ENCODE measurements around the gene ATG7.

Gene ATG7

GRCh38 chr3:11463591-11463990 is 191.4 kb downstream of the ATG7 start:
- TF ChIP-seq CTCF (IDR thresholded peaks at IDR 0.05; ENCODE audit: unreplicated experiment in 3 of 3) = no peak
- Mint-ChIP-seq H3K4me1 (peaks cover 65% of the 10 kb centered on the region), H3K36me3 (ENCODE audit: low read depth) (peaks cover 11% of the 10 kb centered on the region), H3K4me3 (no peak overlapping the region), H3K27ac (peak overlapping the region in 2 of 3 experiments; percentile 71 to 72), H3K9me3 (no peaks in the 10 kb centered on the region), H3K27me3 (ENCODE audit: low read depth) (no peaks in the 10 kb centered on the region)

GRCh38 chr3:11464356-11464755 is 192.2 kb downstream of the ATG7 start:
- peaks cover 57% of the 10 kb centered on the region for H3K4me1 Mint-ChIP-seq
- H3K4me3 Mint-ChIP-seq = no peak overlapping the region
- peaks cover 7% of the 10 kb centered on the region for H3K36me3 Mint-ChIP-seq (ENCODE audit: low read depth)
- no peaks in the 10 kb centered on the region for H3K9me3 Mint-ChIP-seq
- peak overlapping the region in 1 of 3 experiments; percentile 67 for H3K27ac Mint-ChIP-seq
- H3K27me3 Mint-ChIP-seq (ENCODE audit: low read depth) = no peaks in the 10 kb centered on the region
- TF ChIP-seq CTCF (IDR thresholded peaks at IDR 0.05; ENCODE audit: unreplicated experiment in 3 of 3) = no peak

DNA sequence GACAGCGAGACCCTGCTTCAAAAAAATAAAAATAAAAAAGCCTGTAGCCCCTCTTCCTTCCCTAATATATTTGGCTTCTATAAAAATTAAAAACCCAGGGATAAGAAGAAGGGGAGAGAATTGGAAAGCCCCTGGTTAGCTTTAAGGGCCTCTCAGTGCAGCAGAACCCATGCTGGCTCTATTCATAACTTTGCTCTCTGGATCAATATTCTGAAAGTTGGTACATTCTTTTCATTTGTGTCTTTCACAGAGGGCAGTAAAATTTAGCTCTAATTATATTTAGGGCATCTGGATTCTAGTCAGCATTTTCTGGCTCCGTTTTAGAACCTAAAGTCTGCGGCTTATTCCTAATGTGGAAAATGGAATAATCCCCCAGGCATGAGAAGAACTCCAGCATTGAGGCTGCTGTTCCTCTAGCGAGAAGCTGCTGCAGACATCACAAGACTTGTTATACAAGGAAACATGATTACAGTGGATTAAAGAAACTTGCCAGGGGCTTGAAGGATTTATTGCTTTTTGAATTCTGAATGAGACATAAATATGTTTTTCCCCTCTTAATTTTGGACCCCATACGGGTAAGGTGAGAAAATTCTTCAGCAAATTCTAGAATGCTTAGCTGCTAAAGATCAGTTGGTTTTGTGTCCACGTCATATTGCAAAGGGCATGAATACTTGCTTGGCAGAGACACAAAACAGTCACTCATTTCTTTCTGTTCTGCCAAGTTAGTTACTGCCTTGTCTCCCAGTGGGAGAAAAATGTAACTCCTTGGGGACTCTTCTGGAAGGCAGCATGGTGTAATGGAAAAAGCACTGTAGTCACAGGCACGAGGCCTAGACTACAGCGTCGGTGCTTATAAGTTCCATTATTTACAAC is 193.8 kb downstream of the ATG7 start:
- Mint-ChIP-seq H3K9me3 (no peaks in the 10 kb centered on the region), H3K27me3 (ENCODE audit: low read depth) (no peaks in the 10 kb centered on the region), H3K4me1 (peaks cover 43% of the 10 kb centered on the region), H3K36me3 (ENCODE audit: low read depth) (peaks cover 7% of the 10 kb centered on the region), H3K4me3 (no peak overlapping the region), H3K27ac (peak overlapping the region; percentile 83 to 95 (median 93))
- no peak for TF ChIP-seq CTCF (IDR thresholded peaks at IDR 0.05; ENCODE audit: unreplicated experiment in 3 of 3)

- H3K4me3 Mint-ChIP-seq = no peak overlapping the region
- H3K27ac Mint-ChIP-seq = peak overlapping the region in 2 of 3 experiments; percentile 56
- no peaks in the 10 kb centered on the region for H3K27me3 Mint-ChIP-seq (ENCODE audit: low read depth)
- H3K36me3 Mint-ChIP-seq (ENCODE audit: low read depth) = peaks cover 7% of the 10 kb centered on the region
- peaks cover 32% of the 10 kb centered on the region for H3K4me1 Mint-ChIP-seq
- no peaks in the 10 kb centered on the region for H3K9me3 Mint-ChIP-seq
- TF ChIP-seq CTCF (IDR thresholded peaks at IDR 0.05; ENCODE audit: unreplicated experiment in 3 of 3) = no peak
Observed at GRCh38 chr3:11467875-11468274, 195.7 kb downstream of the ATG7 start.

- Mint-ChIP-seq H3K36me3 (ENCODE audit: low read depth) (peaks cover 7% of the 10 kb centered on the region), H3K27me3 (ENCODE audit: low read depth) (peaks cover 2% of the 10 kb centered on the region), H3K4me3 (no peak overlapping the region), H3K4me1 (peaks cover 31% of the 10 kb centered on the region), H3K27ac (peak overlapping the region in 1 of 3 experiments; percentile 33), H3K9me3 (no peaks in the 10 kb centered on the region)
- no peak for TF ChIP-seq CTCF (IDR thresholded peaks at IDR 0.05; ENCODE audit: unreplicated experiment in 3 of 3)
Observed at GRCh38 chr3:11470031-11470853, 198.0 kb downstream of the ATG7 start.

All from nephron (organoid).